ENCODE measurements around the gene PARD3.

PARD3 gene

DNA sequence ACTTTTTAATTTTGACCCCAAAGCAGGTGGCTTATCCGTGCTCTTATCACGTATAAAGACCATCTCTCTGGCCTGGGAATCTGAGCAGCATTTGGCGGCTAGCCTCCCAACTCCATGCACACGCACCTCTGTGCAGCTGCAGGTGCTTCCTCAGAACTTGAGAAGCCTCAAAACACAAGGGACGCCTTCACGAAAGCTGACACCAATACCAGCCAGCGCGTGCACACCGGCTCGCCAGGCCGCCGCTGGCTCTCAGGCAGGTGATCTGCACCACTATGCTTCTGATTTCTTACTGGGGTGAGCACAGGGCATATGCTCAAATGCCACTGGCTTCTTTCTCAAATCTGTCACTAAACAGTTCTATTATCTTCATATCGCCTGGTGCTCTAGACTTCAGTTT, 145.0 kb downstream of the PARD3 start:
- Histone ChIP-seq H4K20me1 (ENCODE audit: insufficient read depth) (no peaks in the 10 kb centered on the region), H3K79me2 (ENCODE audit: insufficient read depth, low read depth) (peaks cover 31% of the 10 kb centered on the region), H2AFZ (ENCODE audit: low read depth) (no peak overlapping the region), H3K4me2 (peak overlapping the region; percentile 56), H3K27ac (peak overlapping the region; percentile 42; the same call in 1 of the 2 replicates), H3K4me1 (ENCODE audit: low read depth, poor library complexity, severe bottlenecking) (peaks cover 67% of the 10 kb centered on the region), H3K9ac (peak overlapping the region; percentile 10; the same call in 1 of the 2 replicates), H3K4me3 (IDR thresholded peaks at IDR 0.05; ENCODE audit: insufficient read depth, low read depth, low read length) (no peak overlapping the region), H3K27me3 (ENCODE audit: insufficient read depth, low read depth) (no peaks in the 10 kb centered on the region), H3K36me3 (ENCODE audit: insufficient read depth) (no peaks in the 10 kb centered on the region)
- TF ChIP-seq, protein P1, sequence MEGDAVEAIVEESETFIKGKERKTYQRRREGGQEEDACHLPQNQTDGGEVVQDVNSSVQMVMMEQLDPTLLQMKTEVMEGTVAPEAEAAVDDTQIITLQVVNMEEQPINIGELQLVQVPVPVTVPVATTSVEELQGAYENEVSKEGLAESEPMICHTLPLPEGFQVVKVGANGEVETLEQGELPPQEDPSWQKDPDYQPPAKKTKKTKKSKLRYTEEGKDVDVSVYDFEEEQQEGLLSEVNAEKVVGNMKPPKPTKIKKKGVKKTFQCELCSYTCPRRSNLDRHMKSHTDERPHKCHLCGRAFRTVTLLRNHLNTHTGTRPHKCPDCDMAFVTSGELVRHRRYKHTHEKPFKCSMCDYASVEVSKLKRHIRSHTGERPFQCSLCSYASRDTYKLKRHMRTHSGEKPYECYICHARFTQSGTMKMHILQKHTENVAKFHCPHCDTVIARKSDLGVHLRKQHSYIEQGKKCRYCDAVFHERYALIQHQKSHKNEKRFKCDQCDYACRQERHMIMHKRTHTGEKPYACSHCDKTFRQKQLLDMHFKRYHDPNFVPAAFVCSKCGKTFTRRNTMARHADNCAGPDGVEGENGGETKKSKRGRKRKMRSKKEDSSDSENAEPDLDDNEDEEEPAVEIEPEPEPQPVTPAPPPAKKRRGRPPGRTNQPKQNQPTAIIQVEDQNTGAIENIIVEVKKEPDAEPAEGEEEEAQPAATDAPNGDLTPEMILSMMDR (conservative IDR thresholded peaks at IDR 0.05; ENCODE audit: low read depth, low read length) = no peak

DNA sequence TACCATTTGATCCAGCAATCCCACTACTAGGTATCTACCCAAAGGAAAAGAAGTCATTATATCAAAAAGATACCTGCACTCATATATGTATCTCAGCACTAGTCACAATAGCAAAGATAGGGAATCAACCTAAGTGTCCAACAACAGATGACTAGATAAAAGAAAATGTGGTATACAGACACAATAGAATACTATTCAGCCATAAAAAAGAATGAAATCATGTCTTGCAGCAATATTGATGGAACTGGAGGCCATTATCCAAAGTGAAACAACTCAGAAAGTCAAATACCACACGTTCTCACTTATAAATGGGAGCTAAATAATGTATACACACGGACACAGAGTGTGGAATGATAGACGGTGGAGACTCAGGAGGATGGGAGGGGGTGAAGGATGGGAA, 146.0 kb downstream of the PARD3 start:
- H3K27me3 ChIP-seq (ENCODE audit: insufficient read depth, low read depth) = no peaks in the 10 kb centered on the region
- H2AFZ ChIP-seq (ENCODE audit: low read depth) = no peak overlapping the region
- no peak overlapping the region for H3K27ac ChIP-seq
- H3K4me3 ChIP-seq (IDR thresholded peaks at IDR 0.05; ENCODE audit: insufficient read depth, low read depth, low read length) = no peak overlapping the region
- peak overlapping the region; percentile 56; the same call in 1 of the 2 replicates for H3K4me2 ChIP-seq
- H4K20me1 ChIP-seq (ENCODE audit: insufficient read depth) = no peaks in the 10 kb centered on the region
- TF ChIP-seq, protein P1 (conservative IDR thresholded peaks at IDR 0.05; ENCODE audit: low read depth, low read length) = no peak
- H3K79me2 ChIP-seq (ENCODE audit: insufficient read depth, low read depth) = peaks cover 26% of the 10 kb centered on the region
- no peaks in the 10 kb centered on the region for H3K36me3 ChIP-seq (ENCODE audit: insufficient read depth)
- no peak overlapping the region for H3K9ac ChIP-seq
- peaks cover 65% of the 10 kb centered on the region for H3K4me1 ChIP-seq (ENCODE audit: low read depth, poor library complexity, severe bottlenecking)

DNA sequence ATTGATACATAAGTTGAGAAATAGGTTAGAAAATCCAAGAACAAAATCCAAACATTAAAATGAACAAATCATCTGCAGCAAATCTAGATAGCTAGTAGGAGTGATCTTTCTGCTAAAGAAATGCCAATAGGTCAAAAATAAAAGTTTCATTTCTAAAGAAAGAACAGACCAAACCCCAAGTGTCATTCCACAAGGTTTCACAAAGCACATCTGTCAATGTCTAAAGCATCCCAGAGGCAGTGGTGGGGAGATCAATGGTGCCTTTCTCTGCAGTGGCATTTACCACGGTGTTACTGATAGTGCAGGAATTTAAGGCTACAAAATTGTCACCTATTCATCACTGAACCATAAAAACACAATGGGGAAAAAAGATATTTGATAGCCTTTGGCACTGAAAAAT, 147.9 kb downstream of the PARD3 start:
- no peaks in the 10 kb centered on the region for H4K20me1 ChIP-seq (ENCODE audit: insufficient read depth)
- H2AFZ ChIP-seq (ENCODE audit: low read depth) = no peak overlapping the region
- no peaks in the 10 kb centered on the region for H3K27me3 ChIP-seq (ENCODE audit: insufficient read depth, low read depth)
- peak overlapping the region; percentile 11; the same call in 1 of the 2 replicates for H3K9ac ChIP-seq
- TF ChIP-seq, protein P1 (conservative IDR thresholded peaks at IDR 0.05; ENCODE audit: low read depth, low read length) = no peak
- H3K36me3 ChIP-seq (ENCODE audit: insufficient read depth) = no peaks in the 10 kb centered on the region
- H3K4me2 ChIP-seq = peak overlapping the region; percentile 90
- peak overlapping the region; percentile 66 for H3K27ac ChIP-seq
- H3K4me1 ChIP-seq (ENCODE audit: low read depth, poor library complexity, severe bottlenecking) = peaks cover 65% of the 10 kb centered on the region
- peaks cover 26% of the 10 kb centered on the region for H3K79me2 ChIP-seq (ENCODE audit: insufficient read depth, low read depth)
- H3K4me3 ChIP-seq (IDR thresholded peaks at IDR 0.05; ENCODE audit: insufficient read depth, low read depth, low read length) = no peak overlapping the region

DNA sequence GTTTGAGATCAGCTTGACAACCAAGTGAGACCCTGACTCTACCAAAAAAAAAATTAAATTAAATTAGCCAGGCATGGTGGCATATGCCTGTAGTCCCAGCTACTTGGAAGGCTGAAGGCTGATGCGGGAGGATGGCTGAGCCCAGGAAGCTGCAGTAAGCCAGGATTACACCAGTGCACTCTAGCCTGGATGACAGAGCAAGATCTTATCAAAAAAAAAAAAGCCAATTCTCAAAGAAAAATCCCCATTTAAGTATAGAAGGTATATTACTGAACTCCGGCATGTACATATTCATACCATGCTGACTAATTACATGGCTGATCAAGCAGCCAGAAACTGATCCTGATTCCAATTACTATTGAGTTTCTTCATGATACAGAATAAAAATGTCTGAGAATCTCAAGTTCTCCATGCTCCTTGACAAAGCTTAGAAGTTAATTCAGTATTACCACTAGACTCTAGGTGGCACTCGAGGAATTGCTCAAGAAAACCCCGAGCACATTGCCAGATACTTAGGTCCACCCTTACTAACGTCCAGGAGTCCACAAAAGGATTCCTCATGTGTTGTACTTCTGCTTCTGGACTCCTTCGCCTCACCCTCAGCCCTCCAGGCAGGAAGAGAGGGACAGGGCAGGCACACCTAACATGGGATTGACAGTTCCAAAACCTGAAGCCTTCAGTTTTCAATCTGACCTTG, 148.9 kb downstream of the PARD3 start:
- H3K27me3 ChIP-seq (ENCODE audit: insufficient read depth, low read depth) = no peaks in the 10 kb centered on the region
- peak overlapping the region; percentile 61 for H3K4me2 ChIP-seq
- peaks cover 60% of the 10 kb centered on the region for H3K4me1 ChIP-seq (ENCODE audit: low read depth, poor library complexity, severe bottlenecking)
- TF ChIP-seq, protein P1 (conservative IDR thresholded peaks at IDR 0.05; ENCODE audit: low read depth, low read length) = peak; percentile 85
- no peaks in the 10 kb centered on the region for H3K36me3 ChIP-seq (ENCODE audit: insufficient read depth)
- H2AFZ ChIP-seq (ENCODE audit: low read depth) = peak overlapping the region; percentile 29; the same call in 1 of the 2 replicates
- H3K79me2 ChIP-seq (ENCODE audit: insufficient read depth, low read depth) = peaks cover 26% of the 10 kb centered on the region
- H3K4me3 ChIP-seq (IDR thresholded peaks at IDR 0.05; ENCODE audit: insufficient read depth, low read depth, low read length) = no peak overlapping the region
- peak overlapping the region; percentile 66; the same call in 1 of the 2 replicates for H3K27ac ChIP-seq
- H3K9ac ChIP-seq = no peak overlapping the region; the same call in 1 of the 2 replicates
- no peaks in the 10 kb centered on the region for H4K20me1 ChIP-seq (ENCODE audit: insufficient read depth)

Data from KMS-11 (cell line).